HS-27A (cell line): Measurements from ENCODE around the gene RPA1.

Source experiments
- DNase-seq: peaks from one replicate; pipeline ENCODE4 v3.0.0-alpha.2; 2012; ENCODE audit warnings: low read depth, missing footprints

RPA1 gene

GRCh38 chr17:1912146-1912545 lies 82.3 kb downstream of the RPA1 start:
- DNase-seq = no peak

GRCh38 chr17:1913702-1914101 lies 83.9 kb downstream of the RPA1 start:
- DNase-seq = no peak

- DNase-seq = no peak
Observed at GRCh38 chr17:1914661-1915083, 84.9 kb downstream of the RPA1 start.

GRCh38 chr17:1915889-1916288 lies 86.1 kb downstream of the RPA1 start:
- no peak for DNase-seq

- no peak for DNase-seq
Observed at GRCh38 chr17:1916316-1916715, 86.5 kb downstream of the RPA1 start.

- no peak for DNase-seq
Observed at GRCh38 chr17:1916963-1917715, 87.3 kb downstream of the RPA1 start.

- no peak for DNase-seq
Observed at GRCh38 chr17:1918346-1919162, 88.7 kb downstream of the RPA1 start.

- no peak for DNase-seq
Observed at GRCh38 chr17:1919201-1919600, 89.4 kb downstream of the RPA1 start.

GRCh38 chr17:1920948-1921351 lies 91.1 kb downstream of the RPA1 start:
- no peak for DNase-seq

GRCh38 chr17:1928976-1929375 lies 99.2 kb downstream of the RPA1 start:
- DNase-seq = no peak

GRCh38 chr17:1930337-1930645 lies 100.5 kb downstream of the RPA1 start:
- DNase-seq = no peak

GRCh38 chr17:1931844-1932579 lies 102.2 kb downstream of the RPA1 start:
- DNase-seq = no peak

- DNase-seq = no peak
Observed at GRCh38 chr17:1933875-1934715, 104.3 kb downstream of the RPA1 start.

GRCh38 chr17:1934901-1935300 lies 105.1 kb downstream of the RPA1 start:
- DNase-seq = no peak

GRCh38 chr17:1936766-1937165 lies 107.0 kb downstream of the RPA1 start:
- no peak for DNase-seq

- DNase-seq = no peak
Observed at GRCh38 chr17:1937461-1937860, 107.7 kb downstream of the RPA1 start.

GRCh38 chr17:1939981-1940809 lies 110.4 kb downstream of the RPA1 start:
- no peak for DNase-seq

GRCh38 chr17:1940810-1941185 lies 111.0 kb downstream of the RPA1 start:
- no peak for DNase-seq

GRCh38 chr17:1941272-1942065 lies 111.7 kb downstream of the RPA1 start:
- DNase-seq = no peak

- DNase-seq = no peak
Observed at GRCh38 chr17:1942066-1942365, 112.2 kb downstream of the RPA1 start.
